PFSK-1 (cell line): ENCODE data around the gene DGKK.

Source experiments
- FOXP2 ChIP-seq: optimal IDR thresholded peaks from 2 replicates; pipeline ENCODE3; 2011; ENCODE audit warnings: borderline replicate concordance, control low read depth, inconsistent platforms; ENCODE audit not compliant: insufficient read depth; ENCODE audit errors: extremely low read length, extremely low read depth
- POLR2AphosphoS5 ChIP-seq: IDR thresholded peaks from 2 replicates; pipeline ENCODE4 v1.6.1; 2012; ENCODE audit warnings: low read depth, mild to moderate bottlenecking, control low read depth, low read length, moderate library complexity
- REST ChIP-seq, 2 experiments: IDR thresholded peaks; 2 replicates each; pipeline versions ENCODE4 v1.6.1 to v1.8.0; 2011 to 2012; ENCODE audit warnings: low read depth in 2 of 2, low read length in 2 of 2, control low read depth in 1 of 2, inconsistent platforms in 1 of 2, mild to moderate bottlenecking in 1 of 2, moderate library complexity in 1 of 2; ENCODE audit not compliant: insufficient read depth in 1 of 2
- SIN3A ChIP-seq: IDR thresholded peaks from 2 replicates; pipeline ENCODE4 v1.6.1; 2012; ENCODE audit warnings: mild to moderate bottlenecking, low read length, moderate library complexity, borderline replicate concordance; ENCODE audit not compliant: insufficient read depth
- TAF1 ChIP-seq: IDR thresholded peaks from 2 replicates; pipeline ENCODE4 v1.6.1; 2012; ENCODE audit warnings: low read length, control low read depth, borderline replicate concordance; ENCODE audit not compliant: insufficient read depth

DGKK gene

GRCh38 chrX:50450324-50450723 lies 20.3 kb downstream of the DGKK start:
- no peak for TF ChIP-seq SIN3A
- TF ChIP-seq POLR2AphosphoS5 = no peak
- TF ChIP-seq REST (IDR thresholded peaks at IDR 0.05; ENCODE audit: insufficient read depth in 1 of 2, low read depth in 2 of 2, low read length in 2 of 2) = no peak
- no peak for TF ChIP-seq TAF1
- no peak for TF ChIP-seq FOXP2

DNA sequence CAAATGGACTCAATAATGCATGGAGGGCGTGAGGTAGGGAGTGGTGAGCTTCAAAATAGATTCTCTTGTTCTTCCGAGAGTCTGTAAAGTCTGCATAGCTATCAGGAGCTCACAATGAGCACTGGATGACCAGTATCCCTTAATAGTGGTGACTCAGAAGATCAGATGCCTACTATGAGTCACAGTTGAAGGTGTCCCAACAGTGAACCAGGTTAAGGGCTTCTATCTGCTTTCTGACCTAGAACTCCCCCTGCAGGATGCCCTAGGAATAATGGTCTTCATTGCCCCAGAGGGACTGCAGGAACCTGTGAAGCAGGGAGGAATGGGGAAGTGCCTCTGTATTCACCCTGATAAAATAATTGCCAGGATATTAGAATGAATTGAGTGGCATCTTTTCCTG lies 22.1 kb downstream of the DGKK start:
- TF ChIP-seq SIN3A (no peak), POLR2AphosphoS5 (no peak), FOXP2 (no peak), TAF1 (no peak), REST (IDR thresholded peaks at IDR 0.05; ENCODE audit: insufficient read depth in 1 of 2, low read depth in 2 of 2, low read length in 2 of 2) (no peak)

- TF ChIP-seq POLR2AphosphoS5 (no peak), TAF1 (no peak), REST (IDR thresholded peaks at IDR 0.05; ENCODE audit: insufficient read depth in 1 of 2, low read depth in 2 of 2, low read length in 2 of 2) (no peak), FOXP2 (no peak), SIN3A (no peak)
These were observed 23.1 kb downstream of the DGKK start for GRCh38 chrX:50447535-50447934.

- TF ChIP-seq REST (IDR thresholded peaks at IDR 0.05; ENCODE audit: insufficient read depth in 1 of 2, low read depth in 2 of 2, low read length in 2 of 2) = no peak
These were observed 28.1 kb downstream of the DGKK start for GRCh38 chrX:50442426-50443116.

DNA sequence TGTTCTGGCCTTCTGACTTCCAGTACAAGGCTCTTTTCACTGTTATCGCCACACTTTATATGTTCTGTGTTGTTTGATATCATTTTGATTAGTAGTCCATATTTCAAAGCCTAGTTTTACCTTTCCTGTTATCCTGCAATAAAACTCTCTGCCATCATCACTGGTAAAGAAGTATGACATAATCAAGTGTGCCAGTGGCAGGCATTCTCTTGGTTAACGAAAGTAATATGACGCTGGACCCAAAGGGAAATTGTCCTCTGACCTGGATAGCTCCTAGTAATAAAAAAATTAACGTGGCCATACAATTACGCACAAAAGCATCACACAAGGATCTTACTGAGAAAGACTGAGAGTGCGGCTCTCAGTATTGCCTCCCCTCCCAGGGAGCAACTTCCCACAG lies 33.8 kb downstream of the DGKK start:
- TF ChIP-seq SIN3A (no peak), POLR2AphosphoS5 (no peak), TAF1 (no peak), REST (IDR thresholded peaks at IDR 0.05; ENCODE audit: insufficient read depth in 1 of 2, low read depth in 2 of 2, low read length in 2 of 2) (no peak), FOXP2 (no peak)
